ENCODE measurements around the gene ALDOB.

Gene ALDOB

GRCh38 chr9:101427957-101428655 lies 7.5 kb downstream of the ALDOB start:
- Histone ChIP-seq H2AFZ (ENCODE audit: low read length, unreplicated experiment) (no peak overlapping the region), H3K4me3 (ENCODE audit: low read depth, low read length) (no peak overlapping the region), H3K79me2 (ENCODE audit: control insufficient read depth, insufficient read depth, low read length, unreplicated experiment) (no peaks in the 10 kb centered on the region), H3K27ac (ENCODE audit: low read depth, low read length) (no peak overlapping the region), H3K36me3 (ENCODE audit: insufficient read depth, low read length) (no peaks in the 10 kb centered on the region), H3K27me3 (ENCODE audit: insufficient read depth, low read length) (peaks cover 84% of the 10 kb centered on the region), H3K4me1 (ENCODE audit: control insufficient read depth, insufficient read depth, low read length, unreplicated experiment) (no peaks in the 10 kb centered on the region)

- Histone ChIP-seq H3K4me3 (ENCODE audit: low read depth, low read length) (no peak overlapping the region), H3K36me3 (ENCODE audit: insufficient read depth, low read length) (no peaks in the 10 kb centered on the region), H3K79me2 (ENCODE audit: control insufficient read depth, insufficient read depth, low read length, unreplicated experiment) (no peaks in the 10 kb centered on the region), H3K4me1 (ENCODE audit: control insufficient read depth, insufficient read depth, low read length, unreplicated experiment) (no peaks in the 10 kb centered on the region), H3K27me3 (ENCODE audit: insufficient read depth, low read length) (peaks cover 80% of the 10 kb centered on the region), H2AFZ (ENCODE audit: low read length, unreplicated experiment) (no peak overlapping the region), H3K27ac (ENCODE audit: low read depth, low read length) (no peak overlapping the region)
Observed at GRCh38 chr9:101427358-101427757, 8.2 kb downstream of the ALDOB start.

DNA sequence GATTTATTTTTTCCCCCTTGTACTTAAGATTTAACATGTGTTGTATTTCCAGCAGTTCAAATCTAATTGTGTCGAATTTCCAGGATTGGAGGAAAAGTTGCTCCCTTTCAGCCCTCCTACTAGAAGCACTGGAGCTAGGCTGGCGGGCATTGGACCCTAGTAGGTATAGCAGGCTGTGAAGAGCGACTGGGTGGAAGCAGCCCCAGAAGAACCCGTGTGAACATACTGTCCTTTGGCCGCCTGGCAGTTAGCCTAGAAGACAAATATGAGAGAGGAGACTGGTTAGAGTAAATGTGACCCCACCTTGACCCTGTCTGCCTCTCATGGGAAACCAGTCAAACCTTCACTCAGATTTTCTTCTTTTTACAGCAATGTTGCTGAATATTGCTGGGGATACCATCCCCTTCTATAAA lies 13.9 kb downstream of the ALDOB start:
- H2AFZ ChIP-seq (ENCODE audit: low read length, unreplicated experiment) = no peak overlapping the region
- peaks cover 29% of the 10 kb centered on the region for H3K27me3 ChIP-seq (ENCODE audit: insufficient read depth, low read length)
- H3K4me3 ChIP-seq (ENCODE audit: low read depth, low read length) = no peak overlapping the region
- peaks cover 10% of the 10 kb centered on the region for H3K4me1 ChIP-seq (ENCODE audit: control insufficient read depth, insufficient read depth, low read length, unreplicated experiment)
- no peaks in the 10 kb centered on the region for H3K79me2 ChIP-seq (ENCODE audit: control insufficient read depth, insufficient read depth, low read length, unreplicated experiment)
- no peaks in the 10 kb centered on the region for H3K36me3 ChIP-seq (ENCODE audit: insufficient read depth, low read length)
- H3K27ac ChIP-seq (ENCODE audit: low read depth, low read length) = no peak overlapping the region

- Histone ChIP-seq H3K27me3 (ENCODE audit: insufficient read depth, low read length) (peaks cover 14% of the 10 kb centered on the region; the same call in 1 of the 2 replicates), H2AFZ (ENCODE audit: low read length, unreplicated experiment) (no peak overlapping the region), H3K27ac (ENCODE audit: low read depth, low read length) (no peak overlapping the region), H3K4me1 (ENCODE audit: control insufficient read depth, insufficient read depth, low read length, unreplicated experiment) (peaks cover 10% of the 10 kb centered on the region), H3K36me3 (ENCODE audit: insufficient read depth, low read length) (no peaks in the 10 kb centered on the region), H3K79me2 (ENCODE audit: control insufficient read depth, insufficient read depth, low read length, unreplicated experiment) (no peaks in the 10 kb centered on the region), H3K4me3 (ENCODE audit: low read depth, low read length) (no peak overlapping the region)
Observed at GRCh38 chr9:101419863-101420262, 15.7 kb downstream of the ALDOB start.

DNA sequence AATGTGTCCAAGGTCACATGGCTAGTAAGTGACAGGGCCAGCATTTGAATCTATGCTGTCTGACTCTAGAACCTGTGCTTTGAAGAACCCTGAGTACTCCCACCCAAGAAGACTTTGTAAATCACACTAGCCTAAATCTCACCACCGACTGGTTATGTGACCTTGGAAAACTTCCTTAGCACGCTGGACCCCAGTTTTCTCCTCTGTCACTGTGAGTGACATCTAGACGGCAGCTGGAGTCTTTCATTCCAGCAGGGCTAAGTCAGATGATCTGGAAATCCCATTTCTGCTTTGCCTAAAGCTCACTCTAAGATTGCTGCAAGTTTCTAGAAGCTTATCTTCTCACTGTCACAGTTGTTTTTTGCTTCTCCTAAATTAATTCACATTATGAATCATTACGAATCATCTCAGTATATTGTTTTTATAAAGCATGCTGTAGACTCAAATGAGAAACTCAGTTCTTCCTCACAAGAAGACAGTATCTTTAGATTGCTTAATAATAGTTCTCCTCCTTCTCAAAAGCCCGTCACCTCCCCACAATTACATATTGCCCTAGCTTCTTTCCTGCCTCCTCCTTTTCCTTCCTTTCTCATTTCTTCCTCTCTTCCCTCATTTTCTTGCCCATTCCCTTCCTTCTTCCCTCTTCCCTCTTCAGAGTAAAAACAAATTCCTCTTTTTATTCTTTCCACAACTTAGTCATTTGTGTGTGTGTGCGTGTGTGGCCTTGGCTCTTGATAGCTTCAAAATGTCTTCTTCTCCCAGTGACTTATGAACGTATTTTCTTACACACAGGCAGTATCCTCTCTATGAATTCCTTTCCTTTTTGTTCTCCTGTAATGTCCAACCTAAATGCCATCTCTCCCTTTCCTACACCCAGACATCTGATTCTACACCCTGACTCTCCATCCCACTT lies 16.8 kb downstream of the ALDOB start:
- peaks cover 12% of the 10 kb centered on the region; the same call in 1 of the 2 replicates for H3K27me3 ChIP-seq (ENCODE audit: insufficient read depth, low read length)
- no peak overlapping the region for H3K4me3 ChIP-seq (ENCODE audit: low read depth, low read length)
- peak overlapping the region; percentile 23; the same call in 1 of the 2 replicates for H3K27ac ChIP-seq (ENCODE audit: low read depth, low read length)
- no peaks in the 10 kb centered on the region for H3K36me3 ChIP-seq (ENCODE audit: insufficient read depth, low read length)
- no peaks in the 10 kb centered on the region for H3K79me2 ChIP-seq (ENCODE audit: control insufficient read depth, insufficient read depth, low read length, unreplicated experiment)
- peaks cover 10% of the 10 kb centered on the region for H3K4me1 ChIP-seq (ENCODE audit: control insufficient read depth, insufficient read depth, low read length, unreplicated experiment)
- H2AFZ ChIP-seq (ENCODE audit: low read length, unreplicated experiment) = no peak overlapping the region

DNA sequence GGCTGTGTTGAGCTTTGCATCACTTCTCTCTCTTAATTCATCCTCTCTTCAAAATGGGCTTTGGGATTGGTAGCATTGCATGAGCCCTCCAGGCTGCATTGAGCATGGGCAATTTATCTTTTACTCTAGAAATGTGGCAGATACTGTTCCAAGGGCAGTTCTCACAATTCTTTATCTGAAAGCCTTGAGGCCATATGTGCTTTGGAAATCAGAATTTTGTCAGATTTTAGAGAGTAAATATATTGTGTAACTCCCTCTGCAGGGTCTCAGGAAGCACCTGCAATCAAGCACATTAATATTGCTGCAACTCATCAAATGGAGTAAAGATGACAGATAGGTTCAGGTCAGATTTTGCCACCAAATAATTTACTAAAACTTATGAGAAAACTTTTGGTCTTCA lies 17.6 kb downstream of the ALDOB start:
- Histone ChIP-seq H3K79me2 (ENCODE audit: control insufficient read depth, insufficient read depth, low read length, unreplicated experiment) (no peaks in the 10 kb centered on the region), H3K4me1 (ENCODE audit: control insufficient read depth, insufficient read depth, low read length, unreplicated experiment) (peaks cover 10% of the 10 kb centered on the region), H2AFZ (ENCODE audit: low read length, unreplicated experiment) (no peak overlapping the region), H3K36me3 (ENCODE audit: insufficient read depth, low read length) (no peaks in the 10 kb centered on the region), H3K27me3 (ENCODE audit: insufficient read depth, low read length) (peaks cover 5% of the 10 kb centered on the region; the same call in 1 of the 2 replicates), H3K27ac (ENCODE audit: low read depth, low read length) (no peak overlapping the region), H3K4me3 (ENCODE audit: low read depth, low read length) (no peak overlapping the region)

GRCh38 chr9:101417389-101417788 lies 18.2 kb downstream of the ALDOB start:
- H3K36me3 ChIP-seq (ENCODE audit: insufficient read depth, low read length) = no peaks in the 10 kb centered on the region
- peaks cover 5% of the 10 kb centered on the region; the same call in 1 of the 2 replicates for H3K27me3 ChIP-seq (ENCODE audit: insufficient read depth, low read length)
- H3K4me1 ChIP-seq (ENCODE audit: control insufficient read depth, insufficient read depth, low read length, unreplicated experiment) = peaks cover 10% of the 10 kb centered on the region
- H3K4me3 ChIP-seq (ENCODE audit: low read depth, low read length) = no peak overlapping the region
- H3K79me2 ChIP-seq (ENCODE audit: control insufficient read depth, insufficient read depth, low read length, unreplicated experiment) = no peaks in the 10 kb centered on the region
- no peak overlapping the region for H2AFZ ChIP-seq (ENCODE audit: low read length, unreplicated experiment)
- no peak overlapping the region for H3K27ac ChIP-seq (ENCODE audit: low read depth, low read length)

DNA sequence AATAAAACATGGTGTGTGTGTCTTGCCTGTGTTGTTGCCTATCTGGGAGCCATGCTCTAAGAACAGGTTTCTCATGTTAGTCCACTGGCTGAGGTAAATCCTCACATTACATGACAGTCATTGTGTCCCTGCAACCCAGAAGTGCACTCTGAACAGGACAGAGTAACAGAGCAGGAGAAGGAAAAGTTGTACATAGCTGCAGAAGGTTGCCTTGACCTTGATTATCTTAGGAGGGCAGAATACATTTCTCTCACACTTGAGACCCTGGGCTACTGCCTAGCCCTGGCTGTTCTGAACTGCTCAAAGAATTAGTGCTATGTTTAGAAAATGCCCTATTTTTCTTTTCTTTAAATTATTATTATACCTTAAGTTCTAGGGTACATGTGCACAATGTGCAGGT lies 20.0 kb downstream of the ALDOB start:
- Histone ChIP-seq H3K27ac (ENCODE audit: low read depth, low read length) (no peak overlapping the region), H3K79me2 (ENCODE audit: control insufficient read depth, insufficient read depth, low read length, unreplicated experiment) (no peaks in the 10 kb centered on the region), H3K4me1 (ENCODE audit: control insufficient read depth, insufficient read depth, low read length, unreplicated experiment) (peaks cover 10% of the 10 kb centered on the region), H2AFZ (ENCODE audit: low read length, unreplicated experiment) (no peak overlapping the region), H3K4me3 (ENCODE audit: low read depth, low read length) (no peak overlapping the region), H3K36me3 (ENCODE audit: insufficient read depth, low read length) (no peaks in the 10 kb centered on the region), H3K27me3 (ENCODE audit: insufficient read depth, low read length) (peaks cover 5% of the 10 kb centered on the region; the same call in 1 of the 2 replicates)

DNA sequence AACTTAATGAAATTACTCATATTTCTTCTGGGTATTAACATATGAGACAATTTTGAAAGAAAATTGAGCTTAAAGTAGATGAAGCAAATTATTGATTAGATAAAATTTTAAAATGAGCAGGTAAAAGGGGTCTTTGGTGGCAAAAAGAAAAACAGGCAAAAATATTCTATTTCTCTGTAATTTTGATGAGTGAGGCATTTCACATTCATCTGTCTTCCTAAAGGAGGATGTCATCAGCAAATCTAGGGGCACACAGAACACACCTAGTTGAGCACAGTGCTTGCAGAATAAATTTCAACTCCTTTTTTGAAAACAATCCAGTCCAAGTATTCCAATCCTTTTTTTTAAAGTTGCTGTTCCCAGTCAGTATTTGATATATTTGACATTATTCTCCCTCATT lies 20.7 kb downstream of the ALDOB start:
- Histone ChIP-seq H3K27ac (ENCODE audit: low read depth, low read length) (no peak overlapping the region), H2AFZ (ENCODE audit: low read length, unreplicated experiment) (no peak overlapping the region), H3K4me1 (ENCODE audit: control insufficient read depth, insufficient read depth, low read length, unreplicated experiment) (peaks cover 10% of the 10 kb centered on the region), H3K4me3 (ENCODE audit: low read depth, low read length) (no peak overlapping the region), H3K27me3 (ENCODE audit: insufficient read depth, low read length) (peaks cover 5% of the 10 kb centered on the region; the same call in 1 of the 2 replicates), H3K79me2 (ENCODE audit: control insufficient read depth, insufficient read depth, low read length, unreplicated experiment) (no peaks in the 10 kb centered on the region), H3K36me3 (ENCODE audit: insufficient read depth, low read length) (peaks cover 7% of the 10 kb centered on the region)

DNA sequence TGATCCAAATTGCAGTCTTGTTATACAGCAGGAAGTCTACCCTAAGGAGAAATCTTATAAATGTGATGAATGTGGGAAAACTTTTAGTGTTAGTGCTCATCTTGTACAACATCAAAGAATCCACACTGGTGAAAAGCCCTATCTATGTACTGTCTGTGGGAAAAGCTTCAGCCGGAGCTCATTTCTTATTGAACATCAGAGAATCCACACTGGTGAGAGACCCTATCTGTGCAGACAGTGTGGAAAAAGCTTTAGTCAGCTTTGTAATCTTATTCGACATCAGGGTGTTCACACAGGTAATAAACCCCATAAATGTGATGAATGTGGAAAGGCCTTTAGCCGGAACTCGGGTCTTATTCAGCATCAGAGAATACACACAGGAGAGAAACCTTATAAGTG lies 26.5 kb downstream of the ALDOB start:
- Histone ChIP-seq H3K27me3 (ENCODE audit: insufficient read depth, low read length) (no peaks in the 10 kb centered on the region), H3K79me2 (ENCODE audit: control insufficient read depth, insufficient read depth, low read length, unreplicated experiment) (no peaks in the 10 kb centered on the region), H3K4me3 (ENCODE audit: low read depth, low read length) (no peak overlapping the region), H2AFZ (ENCODE audit: low read length, unreplicated experiment) (no peak overlapping the region), H3K27ac (ENCODE audit: low read depth, low read length) (no peak overlapping the region), H3K36me3 (ENCODE audit: insufficient read depth, low read length) (peaks cover 65% of the 10 kb centered on the region), H3K4me1 (ENCODE audit: control insufficient read depth, insufficient read depth, low read length, unreplicated experiment) (no peaks in the 10 kb centered on the region)

Measured in ACC112 (cell line).